ENCODE data around the gene PER2. TPM values are rescaled to one million over a fixed set of nuclear protein-coding genes. Genes with fewer than 3 reads are reported as not detected.

PER2 gene
- total and polyA plus RNA-seq, 2 of the 13 experiments (the other 11 are each of a cell fraction or from before 2014, with no cell fraction given) = 5.1 to 9.4 TPM

DNA sequence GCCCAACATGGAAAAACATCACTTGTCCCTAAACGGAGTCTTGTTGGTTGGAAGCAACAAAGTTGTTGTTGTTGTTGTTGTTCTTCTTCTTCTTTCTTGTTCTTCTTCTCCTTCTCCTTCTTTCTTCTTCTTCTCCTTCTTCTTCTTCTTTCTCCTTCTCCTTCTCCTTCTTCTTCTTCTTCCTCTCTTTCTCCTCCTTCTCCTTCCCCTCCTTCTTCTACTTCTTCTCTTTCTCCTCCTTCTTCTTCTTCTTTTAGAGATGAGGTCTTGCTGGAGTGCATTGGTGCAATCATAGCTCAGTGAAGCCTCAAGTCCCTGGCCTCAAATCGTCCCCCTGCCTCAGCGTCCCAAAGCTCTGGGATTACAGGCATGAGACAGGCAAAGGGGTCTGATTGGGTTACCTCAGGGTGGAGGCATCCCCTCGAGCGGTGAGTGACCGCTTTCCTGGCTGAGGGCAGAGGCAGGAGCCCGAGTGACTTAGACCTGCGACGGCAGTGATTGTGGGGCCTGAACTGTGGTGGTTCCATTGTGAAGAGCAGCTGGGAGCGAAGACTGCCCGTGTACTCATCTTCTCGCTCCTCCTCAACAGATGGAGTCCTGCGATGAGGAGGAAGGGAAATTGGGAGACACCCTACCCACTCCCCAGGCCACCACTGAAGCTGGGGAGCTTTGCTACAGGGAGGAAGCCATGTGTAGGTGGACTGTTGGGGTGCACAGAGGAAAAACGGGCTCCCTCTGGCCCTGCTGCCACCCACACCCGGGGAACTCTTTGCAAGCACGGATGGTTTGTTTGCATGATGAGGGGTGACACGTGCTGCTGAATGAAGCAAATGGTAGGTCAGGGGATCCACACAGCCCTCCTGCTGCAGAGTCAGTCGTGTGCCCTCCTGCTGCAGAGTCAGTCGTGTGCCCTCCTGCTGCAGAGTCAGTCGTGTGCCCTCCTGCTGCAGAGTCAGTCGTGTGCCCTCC lies 7.0 kb upstream of the PER2 start (continued):
- TF ChIP-seq ZNF556 (CRISPR knock-in tag; IDR thresholded peaks at IDR 0.05; ENCODE audit: borderline replicate concordance) (0 out of 2 replicates have a peak, but pooled peaks have one; percentile 4), ZKSCAN8 (CRISPR knock-in tag; IDR thresholded peaks at IDR 0.05; ENCODE audit: borderline replicate concordance) (no peak)

DNA sequence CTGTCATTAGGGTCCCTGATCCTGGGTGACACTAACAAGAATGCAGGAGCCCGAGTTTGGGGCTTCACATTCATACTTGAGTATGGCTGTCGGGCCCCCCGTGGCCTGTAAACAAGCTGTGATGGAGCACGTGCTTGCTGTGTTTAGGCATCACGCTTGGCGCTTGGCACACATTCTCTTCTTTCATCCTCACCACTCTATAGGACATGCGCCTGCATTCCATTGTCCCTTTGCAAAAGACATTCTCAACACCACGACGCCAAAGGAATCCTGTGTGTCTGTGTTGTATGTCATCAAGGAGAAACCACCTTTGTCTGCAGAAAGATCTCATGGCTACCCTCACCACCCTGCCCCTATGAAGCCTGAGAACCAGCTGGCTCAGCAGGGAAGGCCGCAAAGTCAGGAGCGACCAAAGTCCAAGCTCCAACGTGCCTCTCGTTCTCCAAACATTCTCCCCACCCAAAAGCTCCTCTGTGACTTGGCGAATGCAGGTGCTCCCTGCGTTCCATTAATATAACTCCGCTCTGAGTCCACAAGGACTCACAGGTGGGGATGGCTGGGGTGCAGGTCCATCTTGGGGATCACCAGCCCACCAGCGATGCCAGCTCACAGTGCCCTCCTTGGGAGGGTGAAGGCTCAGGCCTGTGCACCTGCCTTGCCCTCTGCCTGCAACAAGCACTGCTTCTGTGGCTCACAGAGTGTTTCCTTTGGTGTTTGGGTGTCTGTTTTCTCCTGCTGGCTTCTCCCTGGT lies 6.2 kb upstream of the PER2 start:
- peak; percentile 96 for FAIRE-seq
- DNase-seq (ENCODE audit: low spot score) = peak; percentile 77
- no peak overlapping the region for H3K27ac ChIP-seq (ENCODE audit: extremely low read length, insufficient read depth, low read length)
- no TSS peak for BruUV-seq (replicated peaks)
- H3K9ac ChIP-seq (ENCODE audit: insufficient read depth, low read depth, low read length) = peak overlapping the region; percentile 10; the same call in 1 of the 2 replicates
- H3K4me1 ChIP-seq (ENCODE audit: insufficient read depth, low read length) = peaks cover 67% of the 10 kb centered on the region
- H3K36me3 ChIP-seq (replicated peaks in 1 of 2; ENCODE audit: control insufficient read depth in 1 of 2, insufficient read depth in 2 of 2, low read length in 2 of 2) = no peaks in the 10 kb centered on the region
- no peaks in the 10 kb centered on the region for H3K9me3 ChIP-seq (ENCODE audit: low read length)
- peak overlapping the region in 1 of 3 experiments; percentile 56; a peak in 2 of 6 replicates for H3K4me3 ChIP-seq (replicated peaks in 1 of 3; ENCODE audit: insufficient read depth in 1 of 3, low read depth in 2 of 3, low read length in 3 of 3)
- H4K20me1 ChIP-seq (ENCODE audit: insufficient read depth, low read length) = no peaks in the 10 kb centered on the region
- ChIA-PET CTCF (ENCODE audit: low intra/inter-chr PET ratio, low total read pairs) (no interaction called here), POLR2A (interaction anchor here (0.5 to 1.8 kb wide), 7 partner anchors 9 to 51 kb away, joined by 3 to 18 read pairs (median 3); no protein-coding TSS in a partner anchor)
- peak overlapping the region; percentile 84 for H3K4me2 ChIP-seq (ENCODE audit: low read depth, low read length)
- intact Hi-C loops (cut with micrococcal nuclease; ENCODE audit: unreplicated experiment) = no loop called here
- no peaks in the 10 kb centered on the region for H3K79me2 ChIP-seq (ENCODE audit: insufficient read depth, low read length)
- no peak overlapping the region for H2AFZ ChIP-seq (ENCODE audit: low read length)
- peak; percentile 68 for ATAC-seq
- 8% methylated on average over 13 of the region's 17 CpGs for WGBS (ENCODE audit: low lambda C conversion rate)
- no peaks in the 10 kb centered on the region for H3K27me3 ChIP-seq (ENCODE audit: control insufficient read depth in 1 of 2, insufficient read depth in 2 of 2, low read length in 2 of 2)
- in situ Hi-C loops (cut with HindIII; ENCODE audit: extremely low pct_ligation_motif_present, low pct_unique_long_range_greater_than_20kb) = no loop called here
- TF ChIP-seq, protein P1, sequence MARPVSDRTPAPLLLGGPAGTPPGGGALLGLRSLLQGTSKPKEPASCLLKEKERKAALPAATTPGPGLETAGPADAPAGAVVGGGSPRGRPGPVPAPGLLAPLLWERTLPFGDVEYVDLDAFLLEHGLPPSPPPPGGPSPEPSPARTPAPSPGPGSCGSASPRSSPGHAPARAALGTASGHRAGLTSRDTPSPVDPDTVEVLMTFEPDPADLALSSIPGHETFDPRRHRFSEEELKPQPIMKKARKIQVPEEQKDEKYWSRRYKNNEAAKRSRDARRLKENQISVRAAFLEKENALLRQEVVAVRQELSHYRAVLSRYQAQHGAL (CRISPR knock-in tag; IDR thresholded peaks at IDR 0.05; ENCODE audit: not compliant biosample characterization) = no peak
- peak; percentile 78; the same call in 1 of the 2 replicates for TF ChIP-seq SRY (CRISPR knock-in tag; IDR thresholded peaks at IDR 0.05)
- TF ChIP-seq SP1 (IDR thresholded peaks at IDR 0.05) = no peak
- TF ChIP-seq SP1 (CRISPR knock-in tag; IDR thresholded peaks at IDR 0.05) = no peak; the same call in 1 of the 2 replicates
- no peak for TF ChIP-seq ZSCAN20 (CRISPR knock-in tag; IDR thresholded peaks at IDR 0.05; ENCODE audit: borderline replicate concordance)
- peak; percentile 77; the same call in 1 of the 2 replicates for TF ChIP-seq DMAP1 (CRISPR knock-in tag; IDR thresholded peaks at IDR 0.05)
- TF ChIP-seq ZFP62 (CRISPR knock-in tag; IDR thresholded peaks at IDR 0.05) = no peak
- no peak for TF ChIP-seq NR2C2 (CRISPR knock-in tag; IDR thresholded peaks at IDR 0.05; ENCODE audit: borderline replicate concordance)
- TF ChIP-seq, protein P2, sequence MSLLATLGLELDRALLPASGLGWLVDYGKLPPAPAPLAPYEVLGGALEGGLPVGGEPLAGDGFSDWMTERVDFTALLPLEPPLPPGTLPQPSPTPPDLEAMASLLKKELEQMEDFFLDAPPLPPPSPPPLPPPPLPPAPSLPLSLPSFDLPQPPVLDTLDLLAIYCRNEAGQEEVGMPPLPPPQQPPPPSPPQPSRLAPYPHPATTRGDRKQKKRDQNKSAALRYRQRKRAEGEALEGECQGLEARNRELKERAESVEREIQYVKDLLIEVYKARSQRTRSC (CRISPR knock-in tag; IDR thresholded peaks at IDR 0.05; ENCODE audit: low read depth) = no peak
- TF ChIP-seq HCFC1 (IDR thresholded peaks at IDR 0.05; ENCODE audit: low read depth, low read length) = no peak
- TF ChIP-seq PCBP2 (optimal IDR thresholded peaks at IDR 0.05; ENCODE audit: low read depth, low read length, poor library complexity, severe bottlenecking) = no peak
- TF ChIP-seq ZNF124 (CRISPR knock-in tag; IDR thresholded peaks at IDR 0.05) = no peak
- no peak for TF ChIP-seq ATAD3A (CRISPR knock-in tag; IDR thresholded peaks at IDR 0.05)
- no peak; the same call in 1 of the 2 replicates for TF ChIP-seq PHF21A (CRISPR knock-in tag; IDR thresholded peaks at IDR 0.05)
- peak; percentile 39; the same call in 1 of the 2 replicates for TF ChIP-seq ZMYM2 (CRISPR knock-in tag; IDR thresholded peaks at IDR 0.05)
- no peak for TF ChIP-seq ZMYM4 (CRISPR knock-in tag; IDR thresholded peaks at IDR 0.05)
- no peak for TF ChIP-seq ZNF557 (CRISPR knock-in tag; IDR thresholded peaks at IDR 0.05)
- TF ChIP-seq ZBTB7A (CRISPR knock-in tag; IDR thresholded peaks at IDR 0.05) = no peak
- TF ChIP-seq FOXA1 (IDR thresholded peaks at IDR 0.05) = no peak
- TF ChIP-seq FOXA1 (CRISPR knock-in tag; IDR thresholded peaks at IDR 0.05) = no peak; the same call in 1 of the 2 replicates
